Germinal center (tissue), 1 donor: Measurements from ENCODE around the gene GABBR2.
"Not testable (repeated sequence)": the region's sequence is repeated elsewhere in the genome, so short reads cannot be mapped to it uniquely, and the experiment has no call there.

ENCODE experiments used
- DNase-seq: peaks from one replicate; pipeline ENCODE4 v3.0.0; 2012; ENCODE audit warnings: mixed read lengths, low spot score

The GABBR2 gene

GRCh38 chr9:98684816-98685215, 23.9 kb downstream of the GABBR2 start:
- not testable (repeated sequence) for DNase-seq

GRCh38 chr9:98678244-98678842, 30.4 kb downstream of the GABBR2 start:
- peak; percentile 42 for DNase-seq

GRCh38 chr9:98673681-98674080, 35.1 kb downstream of the GABBR2 start:
- no peak for DNase-seq

- no peak for DNase-seq
These were observed 41.6 kb downstream of the GABBR2 start for GRCh38 chr9:98667005-98667640.

GRCh38 chr9:98665501-98665900, 43.2 kb downstream of the GABBR2 start:
- DNase-seq, result no peak

GRCh38 chr9:98660541-98660940, 48.2 kb downstream of the GABBR2 start:
- DNase-seq, result no peak

- no peak for DNase-seq
These were observed 49.8 kb downstream of the GABBR2 start for GRCh38 chr9:98658951-98659351.

GRCh38 chr9:98657897-98658296, 50.8 kb downstream of the GABBR2 start:
- DNase-seq, result no peak

GRCh38 chr9:98656511-98656910, 52.2 kb downstream of the GABBR2 start:
- no peak for DNase-seq

GRCh38 chr9:98655428-98655827, 53.3 kb downstream of the GABBR2 start:
- DNase-seq, result not testable (repeated sequence)

GRCh38 chr9:98654247-98654646, 54.5 kb downstream of the GABBR2 start:
- DNase-seq, result no peak

GRCh38 chr9:98652741-98653140, 56.0 kb downstream of the GABBR2 start:
- DNase-seq, result no peak

GRCh38 chr9:98652302-98652701, 56.4 kb downstream of the GABBR2 start:
- no peak for DNase-seq

GRCh38 chr9:98647236-98647635, 61.5 kb downstream of the GABBR2 start:
- DNase-seq, result no peak

GRCh38 chr9:98644011-98644410, 64.7 kb downstream of the GABBR2 start:
- no peak for DNase-seq

GRCh38 chr9:98642661-98643312, 65.9 kb downstream of the GABBR2 start:
- DNase-seq, result no peak

- no peak for DNase-seq
These were observed 67.0 kb downstream of the GABBR2 start for GRCh38 chr9:98641695-98642094.

- DNase-seq, result no peak
These were observed 68.3 kb downstream of the GABBR2 start for GRCh38 chr9:98640394-98640793.

- no peak for DNase-seq
These were observed 69.6 kb downstream of the GABBR2 start for GRCh38 chr9:98639133-98639532.

- DNase-seq, result no peak
These were observed 71.4 kb downstream of the GABBR2 start for GRCh38 chr9:98637381-98637780.

GRCh38 chr9:98635374-98635773, 73.4 kb downstream of the GABBR2 start:
- DNase-seq, result no peak

GRCh38 chr9:98634685-98635336, 73.9 kb downstream of the GABBR2 start:
- no peak for DNase-seq

- no peak for DNase-seq
These were observed 75.9 kb downstream of the GABBR2 start for GRCh38 chr9:98632839-98633238.
